CD4-positive, alpha-beta T cell treated with Interleukin-17A for 1 hour (primary cell): Measurements from ENCODE around the gene LRGUK.
A peak's percentile ranks its signal among the peaks of the same experiment; 100 is the strongest.

Experiments used
- DNase-seq: peaks from one replicate; pipeline ENCODE4 v3.0.0-alpha.2; 2020

LRGUK gene

DNA sequence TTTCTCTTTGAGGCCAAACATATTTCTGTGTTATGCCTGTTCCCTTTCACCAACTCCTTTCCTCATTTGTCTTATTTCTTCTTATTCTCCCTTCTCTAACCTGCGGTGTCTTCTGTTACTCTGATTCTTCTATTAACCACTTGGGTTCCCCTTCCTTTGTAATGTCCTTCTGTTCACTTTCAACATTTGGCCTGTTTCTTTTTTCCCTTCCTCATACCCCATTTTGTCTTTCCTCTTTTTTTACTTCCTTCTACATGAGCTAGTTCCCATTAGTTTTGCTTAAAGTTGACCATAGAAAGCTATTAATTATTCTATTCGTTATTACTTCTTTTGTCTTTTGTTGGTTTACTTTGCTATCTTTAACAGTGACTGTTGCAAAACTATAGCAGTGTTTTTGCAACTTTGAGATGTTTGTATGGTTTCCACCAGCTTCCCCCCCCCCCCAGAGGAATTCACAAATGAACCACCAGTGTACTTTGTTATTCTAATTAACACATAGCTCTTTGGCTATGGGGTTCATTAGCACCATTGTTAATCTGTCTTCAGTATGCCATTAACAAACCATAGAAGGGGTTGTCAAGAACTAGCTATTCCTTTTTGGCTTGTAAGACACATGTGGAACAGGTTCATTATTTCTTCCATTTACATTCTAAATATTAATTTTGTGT lies 2.9 kb downstream of the LRGUK start:
- DNase-seq = no peak

DNA sequence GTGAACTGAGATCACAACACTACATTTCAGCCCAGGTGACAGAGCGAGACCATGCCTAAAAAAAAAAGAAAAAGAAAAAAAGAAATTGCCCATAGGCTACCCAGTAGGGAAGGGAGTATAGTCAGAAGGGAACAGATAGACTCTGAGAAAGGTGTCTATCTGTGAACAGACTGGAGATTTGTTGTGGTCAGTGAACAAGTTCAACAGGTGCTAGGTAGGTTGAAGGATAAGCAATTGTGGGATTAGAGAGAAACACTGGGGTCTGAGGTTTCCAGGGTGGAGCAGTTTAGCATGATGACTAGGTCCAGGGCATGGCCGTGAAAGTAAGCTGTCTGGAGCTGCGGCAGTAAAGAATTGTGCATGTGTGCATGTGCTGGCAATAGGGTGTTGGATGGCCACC lies 6.9 kb downstream of the LRGUK start:
- no peak for DNase-seq

DNA sequence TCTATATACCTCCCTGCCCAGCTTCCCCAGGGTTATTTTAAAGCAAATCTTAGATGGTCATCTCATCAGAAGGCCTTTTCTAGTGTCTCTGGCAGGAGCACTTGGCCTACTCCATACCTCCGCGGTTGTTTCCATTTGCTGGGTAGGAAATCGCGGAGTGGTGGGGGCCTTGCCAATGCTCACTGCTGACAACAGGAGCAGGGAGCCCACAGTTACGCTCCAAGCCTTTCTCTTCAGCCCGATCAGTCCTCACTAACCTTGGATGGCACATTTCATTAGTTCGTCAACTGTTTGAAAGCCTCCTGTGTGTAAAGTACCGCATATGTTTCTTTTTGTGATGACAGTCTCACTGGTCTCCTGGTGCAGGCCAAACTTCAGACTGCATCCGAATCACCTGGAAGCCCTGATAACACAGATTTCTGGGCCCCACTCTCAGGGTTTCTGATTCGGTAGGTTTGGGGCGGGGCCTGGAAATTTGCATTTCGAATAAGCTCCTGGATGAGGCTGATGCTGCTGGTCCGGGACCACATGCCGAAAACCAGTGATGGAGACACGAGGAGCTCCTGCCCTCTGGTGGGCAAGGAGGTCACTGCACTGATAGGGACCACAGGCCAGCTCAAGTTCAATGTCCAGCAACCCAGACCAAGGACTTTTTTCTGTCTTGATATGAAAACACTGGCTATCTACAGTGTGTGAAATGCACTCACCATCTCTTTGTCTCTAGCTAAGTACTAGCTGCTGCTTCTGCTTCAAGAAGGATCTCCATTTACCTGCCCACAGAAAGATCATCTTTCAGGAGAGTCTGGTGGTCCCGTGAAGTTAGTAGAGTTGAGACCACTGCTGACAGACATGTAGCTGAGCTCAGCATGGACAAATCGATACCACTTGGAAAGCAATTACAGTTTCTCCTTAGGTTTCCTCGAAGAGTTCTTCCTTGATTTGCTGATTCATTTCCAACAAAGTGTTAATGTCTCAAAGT lies 14.0 kb downstream of the LRGUK start:
- peak; percentile 39 for DNase-seq

DNA sequence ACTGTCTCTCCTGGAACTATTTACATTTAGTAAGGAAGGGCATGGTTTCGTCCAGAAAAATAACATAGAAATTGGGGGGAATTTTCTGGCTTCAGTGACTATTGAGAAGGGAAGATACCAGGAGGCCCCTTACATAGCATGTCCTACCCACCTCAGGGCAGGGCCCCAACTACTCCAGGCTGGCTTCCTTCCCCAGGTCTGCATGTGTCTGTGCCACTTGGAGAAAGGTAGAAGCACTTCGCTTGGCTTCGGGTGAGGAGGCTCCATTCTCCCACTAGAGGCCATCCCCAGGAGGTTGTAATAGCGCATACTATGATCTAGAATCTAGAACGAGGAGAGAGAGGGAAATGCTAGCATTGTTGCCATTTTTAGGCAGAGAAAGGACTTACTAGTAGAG lies 14.7 kb downstream of the LRGUK start:
- DNase-seq = no peak

DNA sequence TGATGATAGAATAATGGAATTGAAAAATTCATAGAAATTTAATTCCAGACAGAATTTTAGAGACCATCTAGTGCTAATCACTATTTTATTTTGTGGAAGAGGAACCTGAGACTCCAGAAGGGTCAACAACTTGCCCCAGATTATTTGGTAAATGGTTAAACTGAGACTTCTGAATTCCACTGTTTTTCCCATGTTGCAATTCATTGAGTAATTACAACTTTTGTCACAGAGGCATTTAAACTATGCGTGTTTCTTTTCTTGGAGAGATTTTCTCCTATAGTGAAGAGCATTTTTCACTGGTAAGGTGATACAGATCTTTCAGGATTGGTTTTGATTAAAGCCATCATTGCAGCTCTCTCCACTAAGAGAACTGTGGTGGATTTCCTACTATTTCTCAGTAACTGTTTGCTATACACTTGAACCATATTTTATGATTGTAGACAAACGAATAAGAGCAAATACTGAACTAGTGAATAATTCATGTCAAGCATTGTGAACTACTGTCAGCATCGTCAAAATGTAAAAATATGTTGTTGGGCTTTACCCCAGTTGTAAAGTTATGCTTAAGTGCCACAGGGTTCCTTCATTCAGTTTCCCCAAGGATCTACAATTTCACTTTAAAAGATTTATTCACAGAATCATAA lies 26.5 kb downstream of the LRGUK start:
- no peak for DNase-seq

DNA sequence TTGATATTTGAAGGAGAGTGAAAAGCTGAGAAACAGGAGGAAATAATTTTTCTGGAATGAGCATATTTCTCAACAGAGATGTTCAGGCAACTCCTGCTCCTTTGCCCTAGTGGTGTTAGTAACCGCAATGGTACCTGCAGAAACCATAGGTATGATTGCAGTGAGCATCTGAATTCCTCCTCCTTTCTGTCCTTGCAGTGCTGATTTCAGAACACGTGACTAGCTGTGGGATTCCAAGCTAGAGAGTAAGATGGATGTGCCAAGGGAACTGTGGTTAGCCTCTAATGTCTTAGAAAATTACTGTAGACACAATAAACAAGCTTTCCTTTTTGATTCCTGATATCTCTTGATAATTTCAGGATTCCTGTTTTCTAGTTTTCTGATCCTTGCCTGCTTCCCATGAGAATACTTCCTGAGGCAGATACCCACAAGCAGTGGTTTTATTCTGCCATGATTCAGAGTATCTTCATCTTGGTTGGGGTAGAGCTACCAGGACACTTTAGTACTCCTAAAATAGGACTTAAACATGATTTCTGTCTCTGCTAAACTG lies 27.5 kb downstream of the LRGUK start:
- no peak for DNase-seq

DNA sequence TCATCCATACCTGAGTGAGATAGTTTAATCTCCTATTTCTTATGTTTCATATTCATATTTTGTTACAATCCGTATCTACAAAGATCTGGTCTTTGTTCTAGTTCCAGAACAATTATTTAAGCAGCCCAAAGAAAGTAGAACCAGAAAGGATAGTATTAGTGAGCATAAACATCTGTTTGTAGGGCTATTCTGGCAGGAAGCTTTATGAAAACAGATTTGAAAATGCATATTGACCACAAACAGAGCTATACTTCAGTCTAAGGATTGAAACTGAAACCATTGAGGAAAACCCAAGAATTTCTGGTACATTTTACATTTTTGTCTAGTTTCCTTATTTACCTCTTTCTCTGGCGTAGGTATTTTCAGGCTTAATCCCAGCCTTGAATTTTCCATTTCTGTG lies 28.1 kb downstream of the LRGUK start:
- no peak for DNase-seq

DNA sequence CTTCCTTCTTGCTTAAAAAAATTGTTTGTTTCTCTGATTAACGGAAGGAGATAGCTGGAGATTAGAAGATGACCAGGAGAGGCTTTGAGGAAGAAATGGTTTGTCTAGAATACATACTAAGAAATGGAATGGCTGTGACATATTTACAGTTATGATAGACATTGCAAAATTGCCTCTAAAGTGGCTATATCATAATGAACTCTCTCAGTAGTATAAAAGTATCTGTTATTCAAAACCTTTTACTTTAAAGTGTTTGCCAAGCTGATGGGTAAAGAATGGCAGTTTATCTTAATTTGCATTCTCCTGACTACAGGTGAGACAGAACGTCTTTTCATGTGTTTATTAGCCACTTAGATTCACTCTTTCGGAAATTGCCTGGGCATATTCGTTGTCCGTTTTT lies 28.7 kb downstream of the LRGUK start:
- no peak for DNase-seq

DNA sequence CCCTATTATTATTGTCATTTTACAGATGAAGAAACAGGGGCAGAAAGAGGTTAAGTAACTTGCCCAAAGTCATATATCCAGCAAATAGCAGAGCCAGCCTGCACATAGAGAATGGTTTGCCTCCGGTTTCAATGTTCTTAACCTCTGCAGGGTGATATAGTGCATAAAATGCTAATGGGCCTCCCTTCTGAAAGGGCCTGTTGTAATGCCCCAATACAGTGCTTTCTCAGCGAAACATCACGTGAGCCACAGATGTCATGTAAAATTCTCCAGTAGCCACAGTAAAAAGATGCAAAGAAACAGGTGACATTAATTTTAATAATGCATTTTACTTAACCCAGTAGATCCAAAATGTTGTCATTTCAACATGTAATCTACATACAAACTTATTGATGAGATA lies 38.1 kb downstream of the LRGUK start:
- no peak for DNase-seq

DNA sequence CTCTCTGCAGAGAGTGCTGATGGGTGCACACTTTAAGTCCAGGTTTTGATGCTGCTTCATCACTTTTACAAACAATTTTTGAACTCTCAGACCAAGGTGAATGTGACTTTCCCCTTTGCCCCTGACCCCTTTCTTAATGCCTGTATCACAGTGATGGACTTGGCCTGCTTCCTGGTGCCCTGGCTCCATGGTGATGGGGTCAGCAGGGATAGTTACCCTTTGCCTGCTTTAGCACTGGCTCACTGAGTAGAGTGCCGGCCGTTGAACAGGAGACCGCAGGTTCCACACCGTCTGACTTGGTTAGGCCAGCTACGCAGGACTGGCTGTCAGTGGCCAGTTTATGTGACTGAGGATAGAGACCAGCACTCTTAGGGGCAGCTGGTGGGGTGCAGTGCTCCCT lies 40.1 kb downstream of the LRGUK start:
- no peak for DNase-seq

DNA sequence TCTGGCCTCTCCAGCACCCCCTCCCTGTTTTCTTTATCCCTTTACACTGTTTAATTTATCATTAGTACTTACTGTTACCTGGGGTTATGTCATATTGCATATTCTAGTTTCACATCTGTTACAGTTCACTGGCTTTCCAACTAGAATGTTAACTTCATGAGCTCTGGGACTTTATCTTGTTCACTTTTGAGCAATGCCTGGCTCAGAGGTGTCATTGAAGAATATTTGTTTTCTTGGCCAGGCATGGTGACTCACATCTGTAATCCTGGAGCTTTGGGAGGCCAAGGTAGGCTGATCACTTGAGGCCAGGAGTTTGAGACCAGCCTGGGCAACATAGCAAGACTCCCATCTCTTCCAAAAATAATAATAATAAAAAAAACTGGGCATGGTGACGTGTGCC lies 40.7 kb downstream of the LRGUK start:
- DNase-seq = no peak

DNA sequence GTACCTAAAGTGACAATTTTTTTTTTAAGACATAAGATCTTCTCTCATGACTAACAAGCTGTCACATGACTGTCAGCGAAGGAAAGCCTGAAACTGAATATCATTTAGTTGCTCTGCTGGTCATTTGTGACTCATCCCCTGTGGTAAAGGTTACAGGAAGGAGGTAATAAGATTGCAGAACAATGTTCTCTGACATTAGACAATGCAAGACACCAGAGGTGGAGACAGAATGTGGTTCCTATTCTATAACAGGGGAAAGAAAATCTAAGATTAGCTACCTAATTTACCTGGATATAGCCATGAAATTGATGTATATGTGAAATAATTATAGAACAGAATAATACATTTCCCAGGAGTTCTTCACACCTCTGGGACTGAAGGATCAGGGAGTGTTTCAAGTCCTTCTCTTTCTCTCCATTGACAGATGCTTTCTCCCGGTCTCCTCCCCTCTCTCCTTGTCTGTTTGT lies 47.7 kb downstream of the LRGUK start:
- DNase-seq = peak; percentile 18

DNA sequence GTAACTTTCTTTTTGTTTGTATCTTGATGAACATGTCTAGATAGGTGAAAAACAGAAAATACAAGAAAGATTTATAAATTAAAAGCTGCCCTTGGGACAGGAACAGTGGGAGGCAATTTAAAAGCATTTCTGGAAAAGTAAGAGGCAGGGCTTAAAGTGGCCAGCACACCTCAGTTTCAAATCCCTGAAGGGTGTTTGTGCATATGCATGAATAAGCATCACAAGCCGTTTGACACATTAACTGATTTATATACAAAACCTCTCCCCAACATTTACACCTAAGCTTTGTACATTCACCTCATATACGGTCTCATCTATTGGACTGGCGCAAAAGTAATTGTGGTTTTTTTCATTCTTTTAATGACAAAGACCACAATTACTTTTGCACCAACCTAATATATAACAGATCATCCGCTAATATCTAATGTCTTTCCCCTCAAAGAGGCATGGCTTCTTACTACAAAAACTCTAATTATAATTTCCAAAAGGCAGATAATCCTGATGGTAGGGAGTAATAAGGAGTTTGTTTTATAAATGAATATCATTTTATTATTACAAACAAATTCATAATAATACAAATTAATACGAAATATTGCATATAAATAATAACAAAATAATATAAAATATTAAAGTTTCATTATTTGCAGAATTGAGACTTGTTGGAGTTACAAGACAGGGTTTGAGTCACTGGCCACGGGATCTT lies 48.3 kb downstream of the LRGUK start:
- DNase-seq = no peak

DNA sequence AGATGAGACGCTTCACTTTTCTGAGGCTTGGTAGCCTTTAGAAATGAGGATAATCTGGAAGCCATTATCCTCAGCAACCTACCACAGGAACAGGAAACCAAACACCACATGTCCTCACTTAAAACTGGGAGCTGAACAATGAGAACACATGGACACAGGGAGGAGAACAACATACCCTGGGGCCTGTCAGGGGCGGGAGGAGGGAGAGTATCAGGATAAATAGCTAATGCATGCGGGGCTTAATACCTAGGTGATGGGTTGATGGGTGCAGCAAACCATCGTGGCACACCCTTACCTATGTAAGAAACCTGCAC lies 48.9 kb downstream of the LRGUK start:
- DNase-seq = no peak

DNA sequence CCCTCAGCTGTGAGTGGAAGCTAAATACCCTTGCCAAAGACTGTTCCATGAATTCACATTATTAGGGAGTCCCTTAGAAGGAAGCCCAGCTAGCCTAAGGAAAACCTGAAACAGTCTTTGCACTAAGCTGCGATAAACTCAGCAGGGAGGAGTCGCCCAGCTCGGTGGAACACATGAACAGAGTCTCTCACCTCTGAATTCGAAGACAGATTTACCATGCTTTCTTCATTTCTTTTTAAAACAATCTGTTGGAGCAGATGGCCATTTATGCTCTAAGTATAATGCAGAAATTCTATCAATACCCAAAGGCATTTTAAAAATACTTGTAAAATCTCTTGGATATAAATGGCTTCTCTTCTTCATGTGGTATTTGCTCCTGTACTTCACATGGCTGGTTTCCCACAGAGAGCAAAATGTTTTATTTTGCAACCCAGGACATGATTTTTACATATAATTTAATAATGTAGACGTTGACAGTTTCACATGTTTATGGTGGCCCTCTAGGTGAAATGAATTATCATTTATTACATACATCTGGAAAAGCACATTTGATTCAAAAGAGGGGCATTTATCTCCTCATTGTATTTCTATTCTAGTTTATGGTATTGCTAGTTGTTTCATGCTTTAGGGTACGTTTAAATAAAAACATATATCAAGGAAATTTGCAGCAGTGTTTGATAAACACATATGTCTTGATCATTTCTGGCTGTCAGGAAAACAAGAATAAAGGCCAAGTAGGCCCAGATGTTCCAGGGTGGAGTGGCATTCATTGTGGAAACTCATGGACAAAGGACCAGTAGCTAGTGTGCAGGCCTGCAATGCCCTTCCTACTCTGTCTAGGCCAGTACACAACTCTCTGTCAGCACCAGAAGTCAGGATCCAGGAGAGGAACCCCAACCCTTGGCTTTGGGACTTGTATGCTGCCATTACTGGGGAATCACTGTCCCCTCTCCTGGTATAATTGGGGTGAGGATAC lies 52.2 kb downstream of the LRGUK start:
- no peak for DNase-seq

DNA sequence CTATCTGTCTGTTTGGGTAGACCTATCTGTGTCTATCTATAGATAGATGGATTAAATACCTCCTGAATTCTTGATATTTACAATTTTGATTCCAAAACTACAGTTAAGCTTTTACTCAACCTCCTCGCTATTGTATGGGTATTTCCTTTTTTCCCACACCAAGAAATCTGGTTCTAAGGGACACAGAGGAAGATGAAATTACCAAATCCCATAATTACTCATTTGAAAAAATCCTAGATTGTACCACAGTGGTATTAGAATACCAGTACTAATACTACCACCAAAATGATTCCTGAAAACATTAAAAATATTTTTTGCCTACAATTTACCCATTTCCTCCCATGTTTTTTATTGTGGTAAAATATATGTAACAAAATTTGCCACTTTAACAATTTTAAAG lies 53.2 kb downstream of the LRGUK start:
- DNase-seq = no peak

DNA sequence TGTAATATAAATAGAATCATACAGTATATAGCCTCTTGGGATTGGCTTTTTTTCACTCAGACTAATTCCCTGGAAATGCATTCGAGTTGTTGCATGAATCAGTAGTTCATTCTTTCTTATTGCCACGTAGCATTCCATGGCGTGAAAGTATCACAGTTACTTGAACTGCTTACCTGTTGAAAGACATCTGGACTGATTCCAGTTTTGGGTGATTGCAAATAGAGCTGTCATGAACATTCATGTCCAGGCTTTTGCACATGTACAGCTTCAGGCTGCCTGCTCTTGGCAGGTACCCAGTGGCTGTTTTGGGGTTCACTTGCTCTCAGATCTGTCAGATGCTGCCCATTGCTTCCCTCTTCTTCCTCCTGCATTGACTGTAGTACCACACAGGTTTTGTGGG lies 54.9 kb downstream of the LRGUK start:
- no peak for DNase-seq

DNA sequence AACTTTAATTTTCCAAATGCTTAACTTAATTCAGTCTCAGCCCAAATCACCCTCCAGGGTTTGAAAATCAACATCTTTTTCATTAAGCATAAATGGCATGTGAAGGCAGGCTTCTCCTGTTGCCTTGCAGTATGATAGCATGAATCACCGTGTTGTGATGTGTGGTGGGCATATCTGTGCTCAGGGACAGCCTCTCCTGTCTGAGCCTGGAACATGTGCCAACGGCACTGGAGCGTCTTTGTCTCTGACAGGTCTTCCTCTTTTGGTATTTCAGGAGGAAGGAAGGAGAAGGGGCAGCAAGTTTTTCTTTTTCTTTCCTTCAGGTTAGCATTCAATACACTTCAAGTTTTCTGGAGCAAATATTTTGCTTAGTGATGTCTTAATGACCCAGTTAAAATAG lies 57.6 kb downstream of the LRGUK start:
- DNase-seq = no peak

DNA sequence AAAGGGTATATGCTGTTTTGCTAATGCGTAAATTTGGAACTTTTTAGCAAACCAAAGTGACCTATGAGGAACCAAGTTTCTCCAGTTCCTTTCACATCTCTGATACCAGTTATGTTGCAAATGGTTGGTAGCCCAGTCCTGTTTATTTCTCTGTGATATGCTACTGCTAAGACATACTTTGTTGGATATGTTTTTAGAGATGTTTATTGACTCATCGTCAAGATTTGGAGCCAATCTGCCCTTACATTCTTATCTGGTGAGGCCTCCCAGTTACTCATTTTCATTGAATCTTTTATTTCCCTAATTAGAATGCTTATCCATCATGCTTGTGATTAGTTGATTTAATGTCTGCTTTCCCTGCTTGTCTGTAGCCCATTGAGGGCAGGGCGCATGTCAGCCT lies 58.9 kb downstream of the LRGUK start:
- no peak for DNase-seq

DNA sequence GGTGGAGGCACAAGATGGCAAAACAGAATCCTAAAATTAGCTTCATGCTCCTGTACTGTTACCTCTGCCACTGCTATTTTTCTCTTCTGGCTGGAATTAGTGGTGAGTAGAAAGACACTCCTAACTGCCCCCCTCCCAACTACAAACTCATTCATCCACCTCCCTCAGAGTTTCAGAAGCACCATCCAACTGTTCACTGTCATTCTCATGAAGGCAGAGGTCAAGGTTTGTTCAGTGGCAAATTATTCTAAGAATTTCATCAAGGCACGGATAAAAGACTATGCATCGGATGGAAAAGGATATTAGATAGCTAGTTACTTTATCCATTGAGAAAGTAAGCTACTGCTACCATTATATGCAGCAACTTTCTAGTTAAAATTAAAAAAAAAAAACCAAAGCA lies 59.7 kb downstream of the LRGUK start:
- DNase-seq = no peak

DNA sequence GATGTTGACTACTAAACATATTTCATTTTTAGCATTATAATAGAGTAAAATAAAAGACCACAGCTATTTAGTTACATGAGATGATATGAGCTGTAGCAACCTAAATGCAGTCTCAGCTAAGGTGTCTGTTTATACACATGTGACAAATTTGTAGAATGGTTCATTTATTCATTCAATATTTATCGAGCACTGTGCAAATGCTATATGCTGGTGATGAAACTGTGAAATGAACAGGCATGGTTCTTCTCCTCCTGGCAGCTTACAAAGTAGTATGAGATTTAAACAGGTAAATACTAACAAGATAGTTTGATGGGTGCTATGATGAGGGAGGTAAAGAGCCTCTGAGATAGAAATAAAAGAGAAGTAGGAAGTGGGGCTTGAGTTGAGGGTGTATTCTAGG lies 60.8 kb downstream of the LRGUK start:
- no peak for DNase-seq

DNA sequence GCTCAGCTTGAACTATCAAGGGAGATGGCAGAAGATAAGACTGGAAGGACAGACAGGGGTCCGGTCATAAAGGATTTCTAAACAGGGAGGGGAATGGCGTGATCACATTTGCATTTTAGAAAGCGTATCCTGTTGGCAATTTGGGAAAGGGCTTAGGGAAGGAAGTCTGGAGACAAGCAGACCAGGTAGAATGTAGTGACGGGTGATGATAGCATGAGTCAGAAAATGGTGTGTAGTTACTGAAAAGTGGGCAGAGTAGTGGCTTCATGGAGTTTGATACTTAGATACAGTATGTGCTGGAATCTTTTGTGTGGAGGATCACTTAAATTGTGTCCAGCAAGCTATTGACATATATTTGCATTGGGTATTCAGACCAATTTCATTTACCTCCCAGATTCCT lies 61.2 kb downstream of the LRGUK start:
- DNase-seq = no peak
